Occipital lobe (tissue), 2 donors: Measurements from ENCODE around the gene ASCL2. TPM values are rescaled to one million over a fixed set of nuclear protein-coding genes. Genes with fewer than 3 reads are reported as not detected.

Experiments
- DNase-seq: peaks from one replicate; lab custom pipeline; 2025; lab: John Stamatoyannopoulos, UW
- total RNA-seq: library from RNA; depleted of rRNA; stranded (reverse); fragments of >200 nt; gene quantifications from one replicate; pipeline ENCODE4 v1.2.3, GENCODE V29; 2014

The ASCL2 gene
- total RNA-seq, 1 donor from 2014 or later, result 1.4 TPM

- DNase-seq, result no peak
Observed at GRCh38 chr11:2235588-2236326, 34.6 kb downstream of the ASCL2 start.

DNA sequence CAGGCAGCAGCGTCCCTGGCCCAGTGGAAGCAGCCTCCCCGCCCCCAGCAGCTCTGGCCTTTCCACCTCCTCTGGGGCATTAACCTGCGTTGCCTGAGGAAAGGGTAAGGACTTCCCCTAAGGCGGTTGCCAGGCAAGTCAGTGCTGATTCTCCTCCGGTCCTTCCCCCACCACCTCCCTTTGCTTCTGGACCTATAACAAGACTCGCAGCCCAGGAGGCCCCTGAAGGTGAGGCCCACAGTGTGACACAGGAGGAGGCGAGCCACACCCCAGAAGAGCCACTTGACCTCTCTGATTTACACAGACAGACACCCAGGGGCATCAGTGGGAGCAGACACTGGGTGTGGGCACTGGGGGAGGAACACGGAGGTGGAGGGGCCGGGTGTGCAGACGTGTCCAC, 35.4 kb downstream of the ASCL2 start:
- no peak for DNase-seq

DNA sequence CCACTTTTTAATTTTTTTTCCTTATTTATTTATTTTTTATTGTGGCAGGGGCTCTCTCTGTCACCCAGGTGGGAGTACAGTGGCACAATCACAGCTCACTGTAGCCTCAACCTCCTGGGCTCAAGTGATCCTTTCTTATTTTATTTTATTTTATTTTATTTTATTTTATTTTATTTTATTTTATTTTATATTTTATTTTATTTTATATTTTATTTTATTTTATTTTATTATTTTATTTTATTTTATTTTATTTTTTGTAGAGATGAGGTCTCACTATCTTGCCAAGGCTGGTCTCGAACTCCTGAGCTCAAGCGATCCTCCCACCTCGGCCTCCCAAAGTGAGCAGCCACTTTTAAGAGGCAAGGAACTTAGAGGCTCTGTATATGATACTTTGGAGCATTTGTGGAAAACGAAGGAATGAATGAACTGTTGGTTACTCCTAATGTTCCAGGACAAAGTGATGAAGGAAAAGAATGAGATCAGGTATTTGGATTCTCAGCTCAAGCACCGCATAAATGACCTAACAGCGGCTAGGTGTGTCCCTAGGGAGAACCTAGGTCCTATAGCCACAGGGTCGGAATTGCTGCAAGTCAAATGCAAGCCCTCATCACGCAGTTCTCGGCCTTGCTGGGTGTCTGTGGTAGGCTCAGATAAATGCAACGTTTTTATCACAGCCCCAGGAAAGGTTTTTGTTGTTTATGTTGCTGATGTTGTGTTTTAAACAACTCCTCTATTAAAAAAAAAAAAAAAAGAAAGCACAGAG, 36.5 kb downstream of the ASCL2 start:
- no peak for DNase-seq

- no peak for DNase-seq
Observed at GRCh38 chr11:2229713-2230297, 40.6 kb downstream of the ASCL2 start.

- DNase-seq, result no peak
Observed at GRCh38 chr11:2224254-2224653, 46.1 kb downstream of the ASCL2 start.

DNA sequence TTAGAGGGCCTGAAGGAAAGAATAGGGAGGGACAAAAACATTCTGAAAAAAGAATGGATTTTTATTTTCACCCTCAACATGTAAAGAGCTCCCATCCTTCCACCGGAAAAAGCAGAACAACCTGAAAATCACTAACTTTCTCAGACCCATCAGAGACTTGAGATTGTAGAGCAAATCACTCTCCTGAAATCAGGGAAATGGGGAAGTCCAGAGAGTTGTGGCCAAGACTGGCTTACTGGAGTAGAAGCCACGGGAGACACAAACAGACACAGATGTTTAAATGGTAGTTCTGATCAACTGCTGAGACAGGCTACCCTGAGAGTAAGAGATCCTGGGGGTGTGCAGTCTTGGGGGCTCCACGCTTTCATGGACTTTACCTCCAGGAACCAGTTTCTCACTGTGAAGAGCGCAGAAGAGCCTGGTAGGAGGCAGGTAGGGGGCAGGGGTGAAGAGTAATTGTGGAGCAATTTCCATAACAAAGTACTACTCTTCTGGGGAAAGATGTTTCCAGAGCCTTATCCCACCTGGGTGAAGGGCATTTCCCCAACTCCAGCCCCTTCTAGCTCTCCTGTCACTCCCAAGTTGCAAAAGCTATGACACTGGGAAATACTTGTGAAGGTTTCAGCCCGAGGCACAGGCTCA, 47.1 kb downstream of the ASCL2 start:
- no peak for DNase-seq

GRCh38 chr11:2222451-2222850, 47.9 kb downstream of the ASCL2 start:
- DNase-seq, result no peak

- DNase-seq, result no peak
Observed at GRCh38 chr11:2221591-2221990, 48.8 kb downstream of the ASCL2 start.

- no peak for DNase-seq
Observed at GRCh38 chr11:2221024-2221423, 49.4 kb downstream of the ASCL2 start.

DNA sequence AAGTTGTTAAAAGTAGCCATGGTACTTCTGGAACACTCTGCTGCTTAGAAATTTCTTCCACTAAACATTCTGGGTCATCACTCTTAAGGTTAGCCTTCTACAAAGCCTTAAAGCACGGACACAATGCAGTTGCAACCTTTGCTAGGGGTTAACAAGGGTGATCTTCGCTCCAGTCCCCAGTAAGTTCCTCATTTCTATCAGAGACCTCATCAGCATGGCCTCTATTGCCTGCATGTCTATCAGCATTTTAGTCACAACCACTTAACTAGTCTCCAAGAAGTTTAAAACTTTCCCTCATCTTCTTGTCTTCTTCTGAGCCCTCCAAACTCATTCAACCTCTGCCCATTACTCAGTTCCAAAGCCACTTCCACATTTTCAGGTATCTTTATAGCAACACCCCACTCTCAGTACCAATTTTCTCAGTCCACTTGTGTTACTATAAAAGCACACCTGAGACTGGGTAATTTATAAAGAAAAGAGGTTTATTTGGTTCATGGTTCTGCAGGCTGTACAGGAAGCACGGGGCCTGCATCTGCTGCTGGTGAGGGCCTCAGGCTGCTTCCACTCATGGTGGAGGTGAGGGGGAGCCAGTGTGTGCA, 50.1 kb downstream of the ASCL2 start:
- DNase-seq, result no peak

DNA sequence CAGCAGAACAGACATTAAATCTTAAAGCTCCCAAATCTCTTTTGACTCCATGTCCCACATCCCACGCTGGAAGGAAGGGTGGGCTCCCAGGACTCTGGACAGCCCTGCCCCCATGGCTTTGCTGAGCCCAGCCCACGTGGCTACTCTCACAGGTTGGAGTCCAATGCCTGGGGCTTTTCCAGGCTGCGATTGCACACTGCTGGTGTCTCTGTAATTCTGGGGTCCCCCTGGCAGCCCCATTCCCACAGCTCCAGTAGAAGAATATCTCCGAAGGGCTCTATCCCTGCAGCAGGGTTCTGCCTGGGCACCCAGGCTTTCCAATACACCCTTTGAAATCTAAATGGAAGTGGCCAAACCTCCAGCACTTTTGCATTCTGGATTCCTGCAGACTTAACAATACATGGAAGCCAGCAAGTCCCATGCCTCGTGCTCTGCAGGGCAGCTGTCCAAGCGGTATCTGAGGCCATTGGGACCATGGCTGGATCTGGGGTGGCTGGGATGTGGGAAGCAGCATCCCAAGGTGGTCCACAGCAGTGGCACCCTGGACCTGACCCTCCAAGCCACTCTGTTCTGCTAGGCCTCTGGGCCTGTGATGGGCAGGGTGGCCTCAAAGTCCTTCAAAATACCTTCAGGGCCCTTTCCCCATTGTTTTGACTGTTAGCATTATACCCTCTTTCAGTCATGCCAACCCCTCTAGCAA, 50.9 kb downstream of the ASCL2 start:
- DNase-seq, result no peak

Other genes with a start within 250 kb of the ASCL2 start
- 25.6 TPM for gene IGF2, start 131.2 kb downstream of the ASCL2 start, total RNA-seq
- gene INS, start 109.4 kb downstream of the ASCL2 start, total RNA-seq, result not detected
- not detected for gene TH, start 98.8 kb downstream of the ASCL2 start, total RNA-seq
- 0.16 TPM for gene C11orf21, start 31.3 kb upstream of the ASCL2 start, total RNA-seq
- gene TSPAN32, start 31.4 kb upstream of the ASCL2 start, total RNA-seq, result not detected
- gene CD81, start 106.7 kb upstream of the ASCL2 start, total RNA-seq, result 69.4 TPM
- gene TSSC4, start 130.2 kb upstream of the ASCL2 start, total RNA-seq, result 25.7 TPM
- not detected for gene TRPM5, start 173.9 kb upstream of the ASCL2 start, total RNA-seq
- 0.31 TPM for gene KCNQ1, start 174.4 kb upstream of the ASCL2 start, total RNA-seq